DND-41 (cell line): Measurements from ENCODE around the gene SAT2.

Experiments
- CTCF ChIP-seq: IDR thresholded peaks from 2 replicates; pipeline ENCODE4 v1.5.1; 2012; ENCODE audit warnings: borderline replicate concordance, low read length, moderate library complexity, mild to moderate bottlenecking; ENCODE audit not compliant: poor library complexity, severe bottlenecking; ENCODE audit errors: extremely low read depth
- EZH2 ChIP-seq: IDR thresholded peaks from 3 replicates; pipeline ENCODE4 v1.6.1; 2012; ENCODE audit warnings: borderline replicate concordance, low read depth, mild to moderate bottlenecking, moderate library complexity, low read length, inconsistent platforms; ENCODE audit not compliant: severe bottlenecking

DNA sequence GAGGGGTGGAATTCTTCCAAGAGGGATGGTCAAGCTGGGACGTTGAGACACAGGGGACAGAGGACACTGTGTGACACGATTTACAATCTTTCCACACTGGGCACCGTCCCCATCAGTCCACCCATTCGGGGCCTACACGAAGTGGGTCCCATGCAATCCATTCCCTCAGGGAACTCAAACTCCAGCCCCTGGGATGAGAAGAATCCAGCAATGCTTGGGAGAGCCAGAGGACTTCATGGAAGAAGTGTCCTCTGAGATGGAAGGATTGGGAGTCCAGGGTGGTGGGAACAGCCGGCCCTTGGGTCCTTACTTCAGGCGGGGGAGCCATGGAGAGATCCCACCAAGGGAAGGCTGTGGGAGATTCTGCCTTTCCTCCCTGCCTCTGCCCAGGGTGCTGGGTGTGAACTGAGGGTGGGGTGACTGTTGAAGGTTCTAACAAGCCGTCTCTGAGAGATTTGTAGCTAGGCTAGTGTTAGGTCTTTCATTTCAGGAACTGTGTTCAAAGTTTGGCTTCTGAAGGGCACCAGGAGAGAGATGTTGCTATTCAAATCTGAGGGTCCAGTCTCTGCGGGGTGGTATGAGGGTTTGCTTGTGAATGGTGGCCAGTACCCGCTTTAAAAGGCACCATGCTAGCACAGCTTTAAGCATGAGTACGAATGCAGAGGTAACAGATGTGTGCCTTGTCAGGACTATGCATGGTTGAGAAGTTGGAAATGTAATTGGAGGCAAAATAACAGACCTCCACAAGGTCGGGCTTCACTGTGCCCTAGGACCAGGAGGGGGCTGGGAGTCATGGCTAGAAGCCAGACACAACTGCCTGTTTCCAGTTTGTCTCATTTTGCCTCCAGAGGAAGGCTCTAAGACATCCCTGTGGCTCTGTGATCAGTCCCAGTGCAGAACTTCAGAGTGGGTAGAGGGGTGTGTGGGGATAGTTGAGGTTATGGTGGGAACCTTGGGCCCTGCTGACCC lies 25.1 kb upstream of the SAT2 start:
- no peak for TF ChIP-seq CTCF
- TF ChIP-seq EZH2: no peak
